Measurements from ENCODE around the gene CLDN11. TPM values are rescaled to one million over a fixed set of nuclear protein-coding genes. Genes with fewer than 3 reads are reported as not detected.

Gene CLDN11
- total and polyA plus RNA-seq, 4 donors = 0.36 to 11.9 (median 3.3) TPM

GRCh38 chr3:170471149-170471548, 52.5 kb downstream of the CLDN11 start:
- DNase-seq = no peak
- ATAC-seq (ENCODE audit: low FRiP score) = no peak

DNA sequence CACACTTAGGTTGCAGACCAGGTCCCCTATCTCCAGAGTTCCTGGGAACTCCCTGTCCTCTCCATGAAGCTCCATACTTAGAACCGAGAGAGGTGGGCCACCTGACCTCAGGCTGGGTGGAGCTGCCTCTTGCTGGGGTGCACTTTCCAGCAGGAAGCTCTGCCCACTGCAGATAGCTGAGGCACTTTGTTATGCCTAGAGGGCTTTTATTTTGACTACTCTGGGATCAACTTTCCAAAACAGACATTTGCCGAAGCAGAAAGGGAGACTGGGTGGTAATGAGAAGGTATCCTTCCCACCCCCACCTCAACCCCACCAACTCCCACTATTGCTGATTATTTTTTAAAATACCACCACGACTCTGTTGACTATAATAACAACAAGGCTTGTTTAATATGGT, 54.7 kb downstream of the CLDN11 start:
- H3K27me3 ChIP-seq (ENCODE audit: control insufficient read depth in 1 of 2, insufficient read depth in 2 of 2, low read length in 1 of 2) = no peaks in the 10 kb centered on the region
- H3K9me3 ChIP-seq (ENCODE audit: control insufficient read depth, low read length) = no peaks in the 10 kb centered on the region
- no peaks in the 10 kb centered on the region for H3K36me3 ChIP-seq (ENCODE audit: control insufficient read depth in 1 of 2, insufficient read depth in 2 of 2, low read length in 1 of 2)
- no peaks in the 10 kb centered on the region for H3K4me1 ChIP-seq (ENCODE audit: control insufficient read depth in 1 of 2, insufficient read depth in 2 of 2, low read length in 2 of 2)
- DNase-seq (no peak), ATAC-seq (ENCODE audit: low FRiP score) (no peak)
- no peak overlapping the region for H3K27ac ChIP-seq (ENCODE audit: low read depth in 1 of 2, low read length in 2 of 2)
- WGBS, 2 donors = 31 to 41% methylated on average over 3 of the region's 3 CpGs
- no peak overlapping the region for H3K4me3 ChIP-seq (ENCODE audit: low read length in 2 of 2)
- intact Hi-C loops (cut with DNase I) = no loop called here

More at GRCh38 chr3:170471149-170471548, 52.5 kb downstream of the CLDN11 start:
- intact Hi-C loops (cut with DNase I) = no loop called here
- Histone ChIP-seq H3K9me3 (ENCODE audit: control insufficient read depth, low read length) (no peaks in the 10 kb centered on the region), H3K27ac (ENCODE audit: low read depth in 1 of 2, low read length in 2 of 2) (no peak overlapping the region), H3K27me3 (ENCODE audit: control insufficient read depth in 1 of 2, insufficient read depth in 2 of 2, low read length in 1 of 2) (no peaks in the 10 kb centered on the region), H3K4me1 (ENCODE audit: control insufficient read depth in 1 of 2, insufficient read depth in 2 of 2, low read length in 2 of 2) (no peaks in the 10 kb centered on the region), H3K36me3 (ENCODE audit: control insufficient read depth in 1 of 2, insufficient read depth in 2 of 2, low read length in 1 of 2) (no peaks in the 10 kb centered on the region), H3K4me3 (ENCODE audit: low read length in 2 of 2) (no peak overlapping the region)
- WGBS, 2 donors = 56 to 62% methylated on average over 3 of the region's 3 CpGs

- 58 to 61% methylated on average over 3 of the region's 3 CpGs for WGBS, 2 donors
Observed at GRCh38 chr3:170475092-170475685, 56.5 kb downstream of the CLDN11 start.

GRCh38 chr3:170476291-170476690, 57.6 kb downstream of the CLDN11 start:
- H3K4me3 ChIP-seq (ENCODE audit: low read length in 2 of 2) = no peak overlapping the region
- ATAC-seq (ENCODE audit: low FRiP score) (no peak), DNase-seq (no peak)
- H3K27me3 ChIP-seq (ENCODE audit: control insufficient read depth in 1 of 2, insufficient read depth in 2 of 2, low read length in 1 of 2) = no peaks in the 10 kb centered on the region
- intact Hi-C loops (cut with DNase I) = no loop called here
- no peaks in the 10 kb centered on the region for H3K4me1 ChIP-seq (ENCODE audit: control insufficient read depth in 1 of 2, insufficient read depth in 2 of 2, low read length in 2 of 2)
- no peaks in the 10 kb centered on the region for H3K36me3 ChIP-seq (ENCODE audit: control insufficient read depth in 1 of 2, insufficient read depth in 2 of 2, low read length in 1 of 2)
- H3K9me3 ChIP-seq (ENCODE audit: control insufficient read depth, low read length) = peaks cover 1% of the 10 kb centered on the region
- H3K27ac ChIP-seq (ENCODE audit: low read depth in 1 of 2, low read length in 2 of 2) = no peak overlapping the region
- WGBS, 2 donors = 27 to 36% methylated on average over 6 of the region's 6 CpGs

More at GRCh38 chr3:170475092-170475685, 56.5 kb downstream of the CLDN11 start:
- H3K27ac ChIP-seq (ENCODE audit: low read depth in 1 of 2, low read length in 2 of 2) = no peak overlapping the region
- peak; percentile 36 for ATAC-seq (ENCODE audit: low FRiP score)
- H3K4me1 ChIP-seq (ENCODE audit: control insufficient read depth in 1 of 2, insufficient read depth in 2 of 2, low read length in 2 of 2) = no peaks in the 10 kb centered on the region
- no peaks in the 10 kb centered on the region for H3K27me3 ChIP-seq (ENCODE audit: control insufficient read depth in 1 of 2, insufficient read depth in 2 of 2, low read length in 1 of 2)
- no peaks in the 10 kb centered on the region for H3K9me3 ChIP-seq (ENCODE audit: control insufficient read depth, low read length)
- intact Hi-C loops (cut with DNase I) = no loop called here
- no peak overlapping the region for H3K4me3 ChIP-seq (ENCODE audit: low read length in 2 of 2)
- no peaks in the 10 kb centered on the region for H3K36me3 ChIP-seq (ENCODE audit: control insufficient read depth in 1 of 2, insufficient read depth in 2 of 2, low read length in 1 of 2)
- DNase-seq = no peak

DNA sequence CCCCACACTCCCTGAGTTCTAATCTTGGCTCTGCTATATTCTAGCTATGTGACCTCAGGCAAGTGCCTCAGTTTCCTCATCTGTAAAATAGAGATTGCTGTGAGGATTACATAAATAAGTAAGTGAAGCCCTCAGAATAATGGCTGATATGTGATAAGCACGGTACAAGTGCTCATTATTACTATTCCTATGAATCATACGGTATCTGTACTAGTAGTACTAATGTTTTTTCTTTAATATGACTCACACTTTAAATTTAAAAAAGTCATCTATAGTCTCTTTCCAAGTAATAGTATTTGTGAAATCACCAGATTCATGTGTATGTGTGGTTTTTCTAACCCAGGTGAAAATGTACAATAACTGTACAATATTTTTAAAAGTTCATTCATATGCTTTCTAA, 58.7 kb downstream of the CLDN11 start:
- no peak for ATAC-seq (ENCODE audit: low FRiP score)
- no peaks in the 10 kb centered on the region for H3K4me1 ChIP-seq (ENCODE audit: control insufficient read depth in 1 of 2, insufficient read depth in 2 of 2, low read length in 2 of 2)
- H3K36me3 ChIP-seq (ENCODE audit: control insufficient read depth in 1 of 2, insufficient read depth in 2 of 2, low read length in 1 of 2) = no peaks in the 10 kb centered on the region
- WGBS, 2 donors = 37 to 40% methylated on average over 2 of the region's 2 CpGs
- H3K27me3 ChIP-seq (ENCODE audit: control insufficient read depth in 1 of 2, insufficient read depth in 2 of 2, low read length in 1 of 2) = no peaks in the 10 kb centered on the region
- no peak overlapping the region for H3K27ac ChIP-seq (ENCODE audit: low read depth in 1 of 2, low read length in 2 of 2)
- DNase-seq = no peak
- no peak overlapping the region for H3K4me3 ChIP-seq (ENCODE audit: low read length in 2 of 2)
- intact Hi-C loops (cut with DNase I) = no loop called here
- H3K9me3 ChIP-seq (ENCODE audit: control insufficient read depth, low read length) = peaks cover 1% of the 10 kb centered on the region

DNA sequence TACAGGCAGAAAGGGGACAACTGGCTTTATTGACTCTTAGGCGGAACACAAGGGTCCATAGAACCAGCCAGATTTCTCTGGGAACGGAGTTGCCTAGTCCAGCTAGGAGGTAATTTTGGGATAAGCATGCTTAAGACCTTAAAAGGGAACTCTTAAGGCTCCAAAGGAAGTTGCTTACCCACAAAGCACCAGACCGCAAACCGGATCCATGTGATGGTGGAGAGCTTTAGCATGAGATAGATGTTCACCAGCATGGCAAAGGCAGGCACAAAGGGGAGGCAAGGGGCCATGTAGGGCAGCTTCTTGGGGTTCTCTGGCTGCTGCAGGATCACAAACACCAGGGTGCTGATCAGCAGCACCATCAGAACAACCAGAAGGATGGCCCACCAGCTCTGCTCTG, 61.4 kb downstream of the CLDN11 start:
- intact Hi-C loops (cut with DNase I) = no loop called here
- WGBS, 2 donors = 81 to 86% methylated on average over 4 of the region's 4 CpGs
- Histone ChIP-seq H3K27me3 (ENCODE audit: control insufficient read depth in 1 of 2, insufficient read depth in 2 of 2, low read length in 1 of 2) (no peaks in the 10 kb centered on the region), H3K27ac (ENCODE audit: low read depth in 1 of 2, low read length in 2 of 2) (no peak overlapping the region), H3K36me3 (ENCODE audit: control insufficient read depth in 1 of 2, insufficient read depth in 2 of 2, low read length in 1 of 2) (no peaks in the 10 kb centered on the region), H3K4me1 (ENCODE audit: control insufficient read depth in 1 of 2, insufficient read depth in 2 of 2, low read length in 2 of 2) (no peaks in the 10 kb centered on the region), H3K9me3 (ENCODE audit: control insufficient read depth, low read length) (peaks cover 1% of the 10 kb centered on the region), H3K4me3 (ENCODE audit: low read length in 2 of 2) (no peak overlapping the region)
- DNase-seq = no peak
- ATAC-seq (ENCODE audit: low FRiP score) = no peak

GRCh38 chr3:170482199-170482598, 63.5 kb downstream of the CLDN11 start:
- intact Hi-C loops (cut with DNase I) = no loop called here
- Histone ChIP-seq H3K4me3 (ENCODE audit: low read length in 2 of 2) (no peak overlapping the region), H3K36me3 (ENCODE audit: control insufficient read depth in 1 of 2, insufficient read depth in 2 of 2, low read length in 1 of 2) (no peaks in the 10 kb centered on the region), H3K9me3 (ENCODE audit: control insufficient read depth, low read length) (peaks cover 1% of the 10 kb centered on the region), H3K27me3 (ENCODE audit: control insufficient read depth in 1 of 2, insufficient read depth in 2 of 2, low read length in 1 of 2) (no peaks in the 10 kb centered on the region), H3K27ac (ENCODE audit: low read depth in 1 of 2, low read length in 2 of 2) (no peak overlapping the region), H3K4me1 (ENCODE audit: control insufficient read depth in 1 of 2, insufficient read depth in 2 of 2, low read length in 2 of 2) (no peaks in the 10 kb centered on the region)
- ATAC-seq (ENCODE audit: low FRiP score) (no peak), DNase-seq (no peak)
- 57 to 74% methylated on average over 4 of the region's 4 CpGs for WGBS, 2 donors

GRCh38 chr3:170483485-170484262, 65.0 kb downstream of the CLDN11 start:
- no peak for ATAC-seq (ENCODE audit: low FRiP score)
- Histone ChIP-seq H3K9me3 (ENCODE audit: control insufficient read depth, low read length) (peaks cover 1% of the 10 kb centered on the region), H3K4me3 (ENCODE audit: low read length in 2 of 2) (no peak overlapping the region), H3K36me3 (ENCODE audit: control insufficient read depth in 1 of 2, insufficient read depth in 2 of 2, low read length in 1 of 2) (no peaks in the 10 kb centered on the region), H3K27me3 (ENCODE audit: control insufficient read depth in 1 of 2, insufficient read depth in 2 of 2, low read length in 1 of 2) (no peaks in the 10 kb centered on the region), H3K27ac (ENCODE audit: low read depth in 1 of 2, low read length in 2 of 2) (no peak overlapping the region), H3K4me1 (ENCODE audit: control insufficient read depth in 1 of 2, insufficient read depth in 2 of 2, low read length in 2 of 2) (no peaks in the 10 kb centered on the region)
- intact Hi-C loops (cut with DNase I) = no loop called here
- 69 to 76% methylated on average over 5 of the region's 5 CpGs for WGBS, 2 donors
- no peak for DNase-seq

Data from aorta (tissue), 5 donors.